Right renal cortex interstitium (tissue), 3 donors: ENCODE measurements around the gene UBR2. TPM values are rescaled to one million over a fixed set of nuclear protein-coding genes. Genes with fewer than 3 reads are reported as not detected.
A peak's percentile ranks its signal among the peaks of the same experiment; 100 is the strongest.
"Not testable (repeated sequence)": the region's sequence is repeated elsewhere in the genome, so short reads cannot be mapped to it uniquely, and the experiment has no call there.

Experiments
- DNase-seq, 3 donors: peaks; one replicate each; pipeline ENCODE4 v3.0.0-alpha.2; 2013; ENCODE audit warnings: low read depth in 3 of 3, low spot score in 2 of 3
- polyA plus RNA-seq, 3 donors: library from polyadenylated mRNA; unstranded; fragments of 120-200 nt; gene quantifications; one replicate each; pipeline ENCODE4 v1.2.1, GENCODE V29; 2013; ENCODE audit not compliant: insufficient read length in 3 of 3

Gene UBR2
- polyA plus RNA-seq, 3 donors = 27.1 to 29.4 (median 28.5) TPM

DNA sequence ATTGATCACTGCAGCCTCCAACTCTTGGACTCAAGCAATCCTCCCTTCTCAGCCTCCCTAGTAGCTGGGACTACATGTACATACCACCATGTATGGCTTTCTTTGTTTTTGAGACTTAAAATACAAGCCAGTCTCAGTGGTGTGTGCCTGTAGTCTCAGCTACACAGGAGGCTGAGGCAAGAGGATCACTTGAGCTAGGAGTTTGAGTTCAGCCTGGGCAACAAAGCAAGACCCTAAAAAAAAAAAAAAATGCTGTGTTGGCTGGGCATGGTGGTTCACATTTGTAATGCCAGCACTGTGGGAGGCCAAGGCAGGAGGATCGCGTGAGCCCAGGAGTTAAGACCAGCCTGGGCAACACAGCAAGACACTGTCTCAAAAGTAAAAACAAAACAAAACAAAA is 51.7 kb downstream of the UBR2 start:
- DNase-seq = no peak

DNA sequence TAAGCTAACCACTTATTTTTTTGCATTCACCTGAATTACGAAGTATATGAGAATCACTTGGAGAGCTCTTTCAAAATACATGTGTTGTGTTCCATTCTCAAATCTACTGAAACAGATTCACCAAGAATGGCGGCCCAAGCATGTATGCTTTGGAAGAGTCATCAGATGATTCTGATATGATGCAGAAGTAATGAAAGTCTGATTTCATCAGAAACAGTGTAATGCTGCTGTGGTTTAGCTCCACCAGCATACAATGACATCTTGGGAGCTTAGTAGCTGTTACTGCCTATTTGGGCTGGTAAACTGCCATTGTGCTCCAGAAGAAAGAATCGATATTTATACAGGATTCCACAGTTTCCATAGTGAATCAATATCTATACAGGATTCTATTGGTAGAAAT is 52.9 kb downstream of the UBR2 start:
- no peak for DNase-seq

DNA sequence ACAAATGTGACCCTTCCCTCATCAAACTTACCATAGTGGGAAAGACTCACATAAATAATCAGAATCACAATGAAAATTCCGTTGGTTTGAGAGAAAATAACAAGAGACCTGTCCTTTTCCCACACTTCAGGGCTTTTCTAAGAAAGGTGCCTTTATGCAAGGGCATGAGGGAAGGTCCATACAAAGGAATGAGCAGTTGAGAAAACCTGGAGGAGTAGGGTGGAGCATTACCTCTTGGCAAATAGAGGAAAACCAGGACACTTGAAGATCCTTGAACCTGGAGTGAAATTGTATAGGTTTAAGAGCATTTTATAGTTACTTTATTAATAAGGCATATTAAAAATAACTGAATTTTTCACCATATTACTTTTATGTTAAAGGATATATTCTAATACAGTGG is 54.3 kb downstream of the UBR2 start:
- DNase-seq = no peak

DNA sequence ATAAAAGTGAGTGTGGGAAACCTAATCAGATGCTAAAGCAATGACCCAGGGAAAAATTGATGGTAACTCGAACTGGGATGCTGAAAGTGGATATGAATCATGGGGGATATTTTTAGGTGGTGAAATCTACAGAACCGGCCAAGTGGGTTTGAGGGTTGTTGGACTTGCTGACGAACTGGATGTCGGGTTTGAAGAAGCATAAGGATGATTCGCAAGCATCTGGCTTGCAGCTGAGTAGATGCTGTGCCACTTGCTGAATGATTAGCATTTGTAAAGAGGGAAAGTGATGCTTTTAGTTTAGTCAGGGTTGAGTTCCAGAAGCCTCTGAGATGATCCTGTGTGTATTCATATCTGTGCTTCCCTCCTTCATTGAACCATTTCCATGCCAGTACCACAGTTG is 54.9 kb downstream of the UBR2 start:
- DNase-seq = no peak

DNA sequence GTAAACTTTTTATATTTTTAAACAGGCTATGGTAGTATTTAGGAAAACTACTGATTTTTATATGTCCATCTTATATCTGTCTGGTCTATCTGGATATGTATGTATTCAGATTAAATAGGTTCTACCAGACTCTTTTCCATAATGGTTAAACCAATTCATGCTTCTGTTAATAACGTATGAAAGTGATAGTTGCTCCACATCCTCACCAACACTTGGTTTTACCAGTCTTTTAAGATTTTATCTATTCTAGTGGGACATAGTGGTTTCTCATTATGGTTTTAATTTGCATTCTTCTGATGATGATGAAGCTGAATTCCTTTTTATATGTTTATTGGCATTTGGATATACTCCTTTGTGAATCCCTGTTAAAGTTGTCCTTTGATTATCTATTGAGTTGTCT is 56.1 kb downstream of the UBR2 start:
- no peak for DNase-seq

DNA sequence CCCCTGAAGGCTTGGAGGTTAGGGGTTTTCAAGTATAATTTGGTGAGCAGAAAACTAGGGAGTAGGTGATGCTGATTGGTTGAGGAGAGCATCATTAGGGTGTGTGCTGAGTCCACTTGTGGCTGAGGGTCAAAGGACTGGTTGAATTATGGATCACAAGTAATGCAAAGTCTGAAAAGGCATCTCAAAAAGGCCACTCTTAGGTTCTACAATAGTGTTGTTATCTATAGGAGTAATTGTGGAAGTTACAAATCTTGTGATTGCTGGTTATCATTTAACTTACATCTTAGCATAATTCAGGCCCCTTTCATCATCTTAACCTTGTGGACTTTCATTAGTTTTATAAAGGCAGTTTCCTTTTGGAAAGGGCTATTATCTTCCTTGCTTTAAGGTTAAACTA is 60.8 kb downstream of the UBR2 start:
- no peak for DNase-seq

DNA sequence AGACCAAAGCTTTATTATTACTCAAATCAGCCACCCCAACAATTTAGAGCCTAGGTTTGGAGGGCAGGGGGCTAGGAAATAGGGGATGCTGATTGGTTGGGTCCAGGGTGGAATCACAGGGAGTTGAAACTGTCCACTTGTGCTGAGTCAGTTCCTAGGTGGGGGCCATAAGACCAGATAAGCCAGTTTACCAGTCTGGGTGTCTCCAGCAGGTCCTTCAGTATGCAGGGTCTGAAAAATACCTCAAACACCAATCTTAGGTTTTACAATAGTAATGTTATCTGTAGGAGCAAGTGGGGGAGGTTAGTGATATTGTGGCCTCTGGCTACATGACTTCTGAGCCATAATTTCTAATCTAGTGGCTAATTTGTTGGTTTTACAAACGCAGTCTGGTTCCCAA is 63.2 kb downstream of the UBR2 start:
- no peak for DNase-seq

DNA sequence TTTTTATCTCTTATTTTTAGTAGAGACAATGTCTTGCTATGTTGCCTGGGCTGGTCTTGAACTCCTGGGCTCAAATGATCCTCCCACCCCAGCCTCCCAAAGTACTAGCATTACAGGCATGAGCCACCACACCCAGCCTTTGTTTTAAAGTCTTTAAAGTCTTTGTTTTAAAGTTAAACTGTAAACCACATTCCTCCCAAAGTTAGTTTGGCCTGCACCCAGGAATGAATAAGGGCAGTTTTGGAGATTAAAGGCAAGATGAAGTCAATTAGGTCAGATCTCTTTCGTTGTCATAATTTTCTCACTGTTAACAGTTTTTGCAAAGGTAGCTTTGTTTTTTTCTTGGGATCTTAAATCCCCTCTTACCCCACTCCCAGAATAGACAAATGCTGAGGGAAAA is 63.8 kb downstream of the UBR2 start:
- no peak for DNase-seq

DNA sequence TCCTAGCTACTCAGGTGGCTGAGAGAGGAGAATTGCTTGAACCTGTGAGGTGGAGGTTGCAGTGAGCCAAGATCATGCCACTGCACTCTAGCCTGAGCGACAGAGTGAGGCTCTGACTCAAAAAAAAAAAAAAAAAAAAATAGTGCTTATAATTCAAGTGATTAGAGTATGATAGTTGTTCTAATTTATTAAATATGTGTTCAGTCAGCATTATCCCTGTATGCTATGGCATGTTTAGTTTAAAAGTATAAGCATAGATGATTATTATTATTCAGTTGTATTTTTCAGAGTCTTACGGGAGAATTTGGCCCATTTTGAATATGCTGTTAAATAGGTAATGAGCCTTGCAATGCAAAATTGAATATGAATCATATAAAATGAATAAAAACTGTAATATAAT is 64.8 kb downstream of the UBR2 start:
- DNase-seq = no peak

DNA sequence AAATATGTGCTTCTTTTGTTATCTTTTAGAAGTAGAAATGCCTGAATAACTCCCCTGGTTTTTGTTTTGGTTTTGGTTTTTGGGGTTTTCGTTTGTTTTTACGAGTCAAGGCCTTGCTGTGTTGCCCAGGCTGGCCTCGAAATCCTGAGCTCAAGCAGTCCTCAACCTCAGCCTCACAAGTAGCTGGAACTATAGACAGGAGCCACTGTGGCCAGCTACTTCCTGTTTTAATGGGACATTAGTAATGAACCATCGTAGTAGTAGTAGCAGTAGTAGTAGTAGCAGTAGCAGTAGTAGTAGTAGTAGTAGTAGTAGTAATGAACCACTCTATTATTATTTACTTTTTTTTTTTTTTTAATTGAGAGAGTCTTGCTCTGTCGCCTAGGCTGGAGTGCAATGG is 66.0 kb downstream of the UBR2 start:
- DNase-seq = no peak

DNA sequence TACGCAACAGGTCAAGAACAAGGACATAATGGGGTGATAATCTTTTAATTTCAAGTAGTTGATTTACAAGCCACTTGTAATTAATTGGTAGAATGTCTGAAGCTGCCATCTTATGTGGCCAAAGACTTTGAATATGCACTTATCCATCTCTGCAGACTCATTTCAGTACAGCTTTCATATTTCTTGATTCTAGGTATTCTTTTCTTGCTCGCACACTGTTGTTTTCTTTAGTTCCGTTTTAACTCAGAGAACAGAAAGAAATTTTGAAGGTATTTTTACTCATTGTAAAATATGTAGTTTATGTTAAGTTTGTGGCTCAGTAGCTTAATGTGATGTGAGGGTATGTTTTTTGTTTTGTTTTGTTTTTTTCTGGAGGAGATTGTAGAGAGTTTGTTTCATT is 73.9 kb downstream of the UBR2 start:
- DNase-seq = no peak

DNA sequence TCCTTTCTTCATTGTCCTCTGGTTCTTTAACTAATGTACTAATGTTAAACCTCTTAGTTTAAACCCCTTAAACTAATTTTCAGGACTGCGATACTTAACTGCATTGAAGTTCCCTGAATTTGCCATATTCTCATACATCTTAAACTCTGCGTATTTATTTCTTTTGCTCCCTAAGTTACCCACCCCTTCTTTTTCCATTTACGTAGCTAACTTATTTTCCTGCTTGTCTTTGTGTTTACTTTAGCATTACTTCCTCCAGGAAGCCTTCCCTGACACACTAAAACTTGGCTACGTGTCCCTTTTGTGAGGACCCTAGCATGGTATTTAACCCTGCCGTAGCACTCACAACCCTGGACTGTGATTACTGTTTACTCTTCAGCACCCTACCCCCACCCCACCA is 79.0 kb downstream of the UBR2 start:
- DNase-seq = no peak

DNA sequence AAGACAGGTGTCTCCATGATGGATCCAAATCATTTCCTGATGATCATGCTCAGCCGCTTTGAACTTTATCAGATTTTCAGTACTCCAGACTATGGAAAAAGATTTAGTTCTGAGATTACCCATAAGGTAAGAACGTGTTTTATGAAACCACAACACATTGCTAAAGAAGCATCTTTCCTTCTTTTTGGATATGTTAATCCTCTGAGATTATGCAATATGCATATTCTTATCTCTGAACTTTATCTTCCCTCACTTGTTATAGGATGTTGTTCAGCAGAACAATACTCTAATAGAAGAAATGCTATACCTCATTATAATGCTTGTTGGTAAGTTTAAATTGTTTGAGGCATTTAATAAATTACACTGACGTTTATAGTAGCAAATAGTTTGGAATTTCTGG is 80.4 kb downstream of the UBR2 start:
- DNase-seq = no peak

DNA sequence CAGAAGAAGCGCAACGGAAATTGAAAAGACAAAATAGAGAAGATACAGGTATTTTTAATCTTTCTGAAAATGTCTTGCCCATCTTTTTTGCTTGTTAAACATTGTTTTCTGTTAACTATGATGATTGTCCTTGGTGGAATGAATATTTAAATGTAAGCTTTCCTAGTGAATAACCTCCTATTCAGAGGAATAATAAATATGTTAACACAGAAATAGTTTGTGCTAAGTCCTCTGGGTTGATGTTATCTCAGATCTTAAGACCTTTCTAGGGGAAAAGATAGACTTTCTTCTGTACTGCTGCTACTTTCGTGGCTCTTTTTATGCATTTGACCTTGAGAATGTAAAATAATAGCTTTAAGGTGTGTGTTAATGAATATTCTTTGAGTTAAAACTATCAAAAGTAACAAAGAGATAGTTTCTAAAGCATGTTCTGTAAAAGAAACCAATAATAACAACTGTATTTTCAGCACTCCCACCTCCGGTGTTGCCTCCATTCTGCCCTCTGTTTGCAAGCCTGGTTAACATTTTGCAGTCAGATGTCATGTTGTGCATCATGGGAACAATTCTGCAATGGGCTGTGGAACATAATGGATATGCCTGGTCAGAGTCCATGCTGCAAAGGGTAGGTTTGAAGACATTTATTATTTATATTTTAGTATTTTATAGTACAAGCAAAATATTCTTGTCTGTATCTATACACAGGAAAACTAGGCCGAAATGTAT is 88.4 kb downstream of the UBR2 start:
- DNase-seq = no peak

DNA sequence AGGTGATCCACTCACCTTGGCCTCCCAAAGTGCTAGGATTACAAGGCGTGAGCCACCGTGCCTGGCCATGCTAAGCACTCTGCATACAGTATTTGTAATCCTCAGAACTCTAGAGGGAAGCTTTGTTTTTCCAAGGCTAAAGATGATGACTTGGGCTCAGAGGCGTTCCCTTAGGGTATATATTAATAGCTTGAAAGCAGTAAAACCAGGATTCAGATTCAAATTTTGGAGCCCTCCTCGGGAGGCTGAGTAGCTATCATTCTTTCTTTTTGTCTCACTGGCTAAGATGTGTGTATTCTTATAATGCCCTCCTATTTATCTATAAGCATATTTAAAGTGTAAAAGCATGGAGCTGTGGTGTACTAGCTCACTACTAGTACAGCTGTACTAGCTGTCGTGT is 90.0 kb downstream of the UBR2 start:
- DNase-seq = no peak

DNA sequence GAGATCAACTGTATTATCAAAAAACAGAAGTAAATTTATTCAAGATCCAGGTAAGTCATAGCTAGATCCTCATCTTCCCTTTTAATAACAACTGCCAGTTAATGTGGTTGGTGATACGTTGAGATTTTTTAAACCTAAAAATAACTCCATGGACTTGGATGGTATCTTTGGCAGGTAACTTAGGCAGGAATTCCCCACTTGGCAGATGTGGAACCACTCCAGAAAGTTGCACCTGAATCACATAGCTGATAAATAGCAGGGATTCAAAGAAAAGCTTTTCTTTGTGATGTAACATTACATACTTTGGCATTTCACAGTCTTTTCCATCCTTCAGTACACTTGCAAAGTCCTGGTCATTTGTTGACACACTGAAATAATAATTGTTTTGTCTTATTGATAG is 96.0 kb downstream of the UBR2 start:
- DNase-seq = no peak

DNA sequence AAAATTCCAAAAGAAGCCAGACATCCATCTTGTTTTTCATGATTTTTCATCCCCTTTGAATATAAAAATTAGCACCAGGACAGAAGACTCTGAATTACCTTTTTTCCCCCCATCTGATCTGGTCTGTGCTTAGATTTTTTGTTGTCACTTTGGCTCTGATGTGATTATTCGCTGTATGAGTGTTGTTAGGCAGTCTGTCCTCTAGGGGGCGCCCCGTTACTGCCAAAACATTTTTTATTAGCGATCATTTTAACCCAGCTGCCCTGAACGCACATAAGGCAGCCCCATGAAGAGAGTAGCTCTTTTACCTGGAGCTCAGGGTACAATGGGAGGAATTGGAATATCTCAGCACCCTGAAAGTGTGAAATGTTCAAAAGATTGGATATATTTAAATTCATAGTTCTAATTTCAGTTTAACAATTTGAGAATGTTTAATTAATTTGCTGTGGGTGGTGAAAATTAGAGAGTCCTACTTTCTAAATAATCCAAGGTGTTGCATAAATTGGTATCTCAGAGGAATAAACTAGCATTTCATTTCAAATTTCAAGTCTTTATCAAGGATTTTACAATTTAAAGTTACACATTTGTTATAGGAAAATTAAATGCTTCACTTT is 97.8 kb downstream of the UBR2 start:
- DNase-seq = peak; percentile 41 to 69 (median 53)

DNA sequence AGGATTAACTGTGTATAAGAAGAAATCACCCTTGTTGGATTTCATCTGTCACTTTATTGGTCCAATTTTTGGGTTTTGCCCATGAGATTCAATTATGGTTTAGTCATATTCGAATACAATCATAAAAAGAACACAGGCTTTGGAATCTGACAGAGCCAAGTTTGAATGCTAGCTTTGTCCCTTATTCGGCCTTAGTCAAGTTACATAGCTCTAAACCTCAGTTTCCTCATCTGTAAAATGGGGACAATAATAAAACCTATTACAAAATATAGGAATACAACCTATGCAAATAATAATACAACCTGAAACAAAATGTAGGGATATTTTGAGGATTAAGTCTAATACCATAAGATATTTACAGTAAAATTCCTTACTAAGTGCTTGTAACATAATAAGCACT is 100.9 kb downstream of the UBR2 start:
- DNase-seq = no peak

DNA sequence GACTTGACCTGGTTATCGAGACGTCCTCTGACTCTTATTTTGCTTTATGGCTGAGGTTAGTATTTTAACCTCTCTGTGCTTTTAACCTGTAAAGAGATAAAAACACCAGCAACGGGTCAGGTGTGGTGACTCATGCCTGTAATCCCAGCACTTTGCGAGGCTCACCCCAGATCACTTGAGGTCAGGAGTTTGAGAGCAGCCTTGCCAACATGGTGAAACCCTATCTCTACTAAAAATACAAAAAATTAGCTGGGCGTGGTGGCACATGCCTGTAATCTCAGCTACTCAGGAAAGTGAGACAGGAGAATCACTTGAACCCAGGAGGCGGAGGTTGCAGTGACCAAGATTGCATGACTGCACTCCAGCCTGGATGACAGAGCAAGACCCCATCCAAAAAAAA is 110.5 kb downstream of the UBR2 start:
- DNase-seq = not testable (repeated sequence)

DNA sequence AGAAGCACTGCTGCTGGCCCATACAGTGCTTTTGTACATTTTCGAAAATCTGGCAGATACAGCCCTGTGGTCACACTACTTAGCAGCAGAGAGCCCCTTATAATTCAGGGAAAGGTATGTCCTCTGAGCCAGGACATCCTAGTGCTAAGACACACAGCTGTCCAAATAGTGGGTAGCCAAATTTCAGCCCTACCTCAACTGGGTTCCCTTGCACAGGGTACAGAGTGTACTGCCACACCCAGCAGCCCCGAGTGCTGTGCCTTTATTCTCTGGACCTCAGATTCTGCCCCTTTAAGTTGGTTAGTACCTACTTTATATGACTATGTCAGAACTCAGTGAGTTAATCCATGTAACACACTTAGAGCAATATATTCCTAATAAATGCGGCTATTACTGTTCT is 111.0 kb downstream of the UBR2 start:
- no peak for DNase-seq

DNA sequence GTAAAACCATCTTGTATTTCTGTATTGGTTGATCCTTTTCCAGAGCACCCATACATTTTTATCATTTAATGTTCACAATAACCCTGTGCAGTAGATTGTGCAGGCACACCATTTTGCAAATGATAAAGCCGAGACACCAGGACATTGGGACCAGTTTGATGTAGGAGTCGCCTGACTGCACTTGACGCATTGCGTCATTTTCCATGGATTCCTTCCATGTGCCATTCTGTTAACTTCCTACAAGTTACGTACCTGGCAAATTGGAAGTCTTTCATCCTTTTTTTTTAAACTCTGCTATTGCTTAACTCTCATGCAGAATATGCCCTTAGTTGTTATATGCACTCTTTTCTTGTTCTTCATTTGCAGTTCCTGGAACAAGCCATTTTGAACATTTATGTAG is 115.5 kb downstream of the UBR2 start:
- DNase-seq = no peak

DNA sequence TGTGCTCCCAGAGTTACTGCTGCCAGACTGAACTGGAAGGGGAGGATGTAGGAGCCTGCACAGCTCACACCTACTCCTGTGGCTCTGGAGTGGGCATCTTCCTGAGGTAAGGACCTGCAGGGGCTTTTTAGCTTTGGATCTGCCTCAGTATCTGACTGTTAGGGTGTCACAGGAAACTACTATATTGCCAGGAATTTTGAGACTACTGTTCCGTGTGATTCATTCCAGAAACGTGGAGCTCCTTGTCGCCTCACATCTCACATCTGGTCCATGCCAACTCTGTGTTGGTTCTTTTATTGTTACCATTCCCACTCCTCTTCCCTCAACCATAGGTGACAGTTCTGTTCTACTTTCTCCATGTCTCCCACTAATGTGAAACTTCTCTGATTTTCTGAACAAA is 124.5 kb downstream of the UBR2 start:
- no peak for DNase-seq

DNA sequence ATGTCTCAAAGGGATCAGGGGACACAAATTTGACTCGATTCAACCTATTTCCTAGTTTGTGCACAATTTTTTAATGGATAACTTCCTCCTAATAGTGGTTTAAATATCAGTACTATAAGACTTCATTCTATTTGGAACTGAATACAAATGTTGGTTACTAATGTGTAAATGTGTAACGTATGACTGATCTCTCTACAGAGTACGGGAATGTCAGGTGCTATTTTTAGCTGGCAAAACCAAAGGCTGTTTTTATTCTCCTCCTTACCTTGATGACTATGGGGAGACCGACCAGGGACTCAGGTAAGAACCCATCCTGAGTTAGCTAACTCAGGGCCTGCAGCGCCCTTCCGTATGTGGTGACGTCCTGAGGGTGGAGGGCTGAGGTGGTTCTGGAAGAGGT is 125.5 kb downstream of the UBR2 start:
- no peak for DNase-seq
